ENCODE results near the gene GRID1. TPM values are rescaled to one million over a fixed set of nuclear protein-coding genes. Genes with fewer than 3 reads are reported as not detected.

The GRID1 gene
- total RNA-seq, 1 experiment from 2014 or later, result 0.07 TPM

DNA sequence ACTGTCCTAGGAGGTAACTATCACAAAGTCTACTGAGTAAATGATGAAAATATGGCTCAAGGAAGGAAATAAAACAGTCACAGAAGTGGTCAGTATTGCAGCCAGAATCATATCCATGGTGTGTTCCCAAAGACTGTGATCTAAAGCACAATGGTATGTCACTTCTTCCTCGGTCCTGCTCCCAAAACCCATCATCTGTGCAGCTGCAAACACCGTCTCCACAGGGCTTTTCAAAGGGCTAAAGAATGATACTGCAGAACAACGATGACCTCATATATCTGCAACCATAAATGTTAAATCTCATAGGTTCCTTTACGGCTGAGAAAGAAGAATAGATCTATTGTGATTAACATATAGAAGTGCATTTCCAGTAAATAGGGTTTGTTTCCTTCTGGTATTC lies 465.0 kb downstream of the GRID1 start:
- Histone ChIP-seq H3K27me3 (ENCODE audit: low read length) (no peaks in the 10 kb centered on the region), H4K20me1 (ENCODE audit: insufficient read depth, low read depth, low read length) (no peaks in the 10 kb centered on the region), H3K9me3 (ENCODE audit: low read length) (no peaks in the 10 kb centered on the region), H3K4me3 (ENCODE audit: low read length) (no peak overlapping the region), H3K4me2 (ENCODE audit: low read depth, low read length, poor library complexity, severe bottlenecking) (no peak overlapping the region), H3K79me2 (ENCODE audit: low read length) (no peaks in the 10 kb centered on the region), H3K36me3 (ENCODE audit: insufficient read depth, low read length) (no peaks in the 10 kb centered on the region), H3K9ac (ENCODE audit: low read length) (no peak overlapping the region), H3K9me2 (replicated peaks; ENCODE audit: insufficient read depth, low read length) (no peaks in the 10 kb centered on the region), H3K27ac (ENCODE audit: low read length) (no peak overlapping the region), H3K4me1 (ENCODE audit: low read length) (no peaks in the 10 kb centered on the region), H2AFZ (ENCODE audit: low read length) (no peak overlapping the region)
- DNase-seq, result no peak

DNA sequence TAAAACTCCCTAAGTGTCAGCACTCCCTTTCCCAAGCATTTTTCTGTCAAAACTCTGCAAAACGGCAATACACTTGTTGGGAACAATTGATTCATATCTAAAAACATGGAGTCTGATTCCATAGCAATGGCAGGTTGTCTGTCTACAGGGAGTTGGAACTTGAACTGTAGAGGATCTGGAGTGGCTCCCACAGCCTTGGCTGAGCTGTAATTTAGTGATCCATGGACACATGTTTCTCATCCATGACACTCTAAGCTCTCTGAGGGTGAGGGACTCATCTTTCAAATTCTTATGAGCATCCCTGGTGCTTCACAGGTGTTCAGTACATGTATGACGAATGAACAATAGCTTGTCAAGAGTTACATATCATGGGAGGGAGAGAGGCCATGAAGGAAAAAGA lies 466.1 kb downstream of the GRID1 start:
- H3K27me3 ChIP-seq (ENCODE audit: low read length), result no peaks in the 10 kb centered on the region
- H3K79me2 ChIP-seq (ENCODE audit: low read length), result no peaks in the 10 kb centered on the region
- no peak overlapping the region for H3K4me2 ChIP-seq (ENCODE audit: low read depth, low read length, poor library complexity, severe bottlenecking)
- H4K20me1 ChIP-seq (ENCODE audit: insufficient read depth, low read depth, low read length), result no peaks in the 10 kb centered on the region
- no peak overlapping the region for H3K9ac ChIP-seq (ENCODE audit: low read length)
- no peaks in the 10 kb centered on the region for H3K36me3 ChIP-seq (ENCODE audit: insufficient read depth, low read length)
- no peak overlapping the region for H3K4me3 ChIP-seq (ENCODE audit: low read length)
- H3K4me1 ChIP-seq (ENCODE audit: low read length), result no peaks in the 10 kb centered on the region
- H3K27ac ChIP-seq (ENCODE audit: low read length), result no peak overlapping the region
- no peaks in the 10 kb centered on the region for H3K9me2 ChIP-seq (replicated peaks; ENCODE audit: insufficient read depth, low read length)
- H2AFZ ChIP-seq (ENCODE audit: low read length), result no peak overlapping the region
- no peaks in the 10 kb centered on the region for H3K9me3 ChIP-seq (ENCODE audit: low read length)
- no peak for DNase-seq

- no peak overlapping the region for H3K27ac ChIP-seq (ENCODE audit: low read length)
- no peak overlapping the region for H3K9ac ChIP-seq (ENCODE audit: low read length)
- no peak for DNase-seq
- H3K27me3 ChIP-seq (ENCODE audit: low read length), result no peaks in the 10 kb centered on the region
- no peak overlapping the region for H2AFZ ChIP-seq (ENCODE audit: low read length)
- no peaks in the 10 kb centered on the region for H3K9me3 ChIP-seq (ENCODE audit: low read length)
- no peaks in the 10 kb centered on the region for H3K4me1 ChIP-seq (ENCODE audit: low read length)
- H3K4me2 ChIP-seq (ENCODE audit: low read depth, low read length, poor library complexity, severe bottlenecking), result no peak overlapping the region
- H3K36me3 ChIP-seq (ENCODE audit: insufficient read depth, low read length), result no peaks in the 10 kb centered on the region
- no peaks in the 10 kb centered on the region for H3K79me2 ChIP-seq (ENCODE audit: low read length)
- no peaks in the 10 kb centered on the region for H3K9me2 ChIP-seq (replicated peaks; ENCODE audit: insufficient read depth, low read length)
- H3K4me3 ChIP-seq (ENCODE audit: low read length), result no peak overlapping the region
- no peaks in the 10 kb centered on the region for H4K20me1 ChIP-seq (ENCODE audit: insufficient read depth, low read depth, low read length)
Observed at GRCh38 chr10:85900061-85900460, 466.5 kb downstream of the GRID1 start.

DNA sequence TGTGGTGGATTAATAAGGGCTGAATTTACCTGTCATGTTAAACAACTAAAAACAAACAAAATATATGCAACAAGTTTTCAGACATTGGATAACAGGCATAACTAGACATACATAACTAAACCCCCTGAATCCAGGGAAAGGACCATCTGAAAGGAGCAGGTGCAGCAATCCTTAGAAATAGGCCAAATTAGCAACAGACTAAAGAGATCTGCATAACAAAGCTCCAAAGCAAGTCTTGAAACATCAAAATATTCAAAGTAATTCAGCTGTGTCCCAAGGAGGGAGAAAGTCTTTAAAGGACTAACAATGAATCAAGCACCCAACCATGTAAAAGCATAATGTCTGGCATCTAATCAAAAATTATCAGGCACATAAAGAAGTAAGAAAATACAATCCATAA lies 475.1 kb downstream of the GRID1 start:
- no peaks in the 10 kb centered on the region for H3K9me3 ChIP-seq (ENCODE audit: low read length)
- H2AFZ ChIP-seq (ENCODE audit: low read length), result no peak overlapping the region
- no peak overlapping the region for H3K4me2 ChIP-seq (ENCODE audit: low read depth, low read length, poor library complexity, severe bottlenecking)
- H3K79me2 ChIP-seq (ENCODE audit: low read length), result no peaks in the 10 kb centered on the region
- no peaks in the 10 kb centered on the region for H3K4me1 ChIP-seq (ENCODE audit: low read length)
- DNase-seq, result no peak
- H3K27me3 ChIP-seq (ENCODE audit: low read length), result no peaks in the 10 kb centered on the region
- H3K27ac ChIP-seq (ENCODE audit: low read length), result no peak overlapping the region
- H3K9me2 ChIP-seq (replicated peaks; ENCODE audit: insufficient read depth, low read length), result no peaks in the 10 kb centered on the region
- H3K36me3 ChIP-seq (ENCODE audit: insufficient read depth, low read length), result no peaks in the 10 kb centered on the region
- no peak overlapping the region for H3K4me3 ChIP-seq (ENCODE audit: low read length)
- H3K9ac ChIP-seq (ENCODE audit: low read length), result no peak overlapping the region
- no peaks in the 10 kb centered on the region for H4K20me1 ChIP-seq (ENCODE audit: insufficient read depth, low read depth, low read length)

- DNase-seq, result no peak
- Histone ChIP-seq H2AFZ (ENCODE audit: low read length) (no peak overlapping the region), H3K4me2 (ENCODE audit: low read depth, low read length, poor library complexity, severe bottlenecking) (no peak overlapping the region)
Observed at GRCh38 chr10:85888559-85888958, 478.0 kb downstream of the GRID1 start.

GRCh38 chr10:85888004-85888403 lies 478.6 kb downstream of the GRID1 start:
- Histone ChIP-seq H3K27ac (ENCODE audit: low read length) (no peak overlapping the region), H3K4me2 (ENCODE audit: low read depth, low read length, poor library complexity, severe bottlenecking) (no peak overlapping the region)
- DNase-seq, result no peak

More at GRCh38 chr10:85888559-85888958, 478.0 kb downstream of the GRID1 start:
- Histone ChIP-seq H3K4me1 (ENCODE audit: low read length) (no peaks in the 10 kb centered on the region), H3K4me3 (ENCODE audit: low read length) (no peak overlapping the region), H3K79me2 (ENCODE audit: low read length) (no peaks in the 10 kb centered on the region), H3K9me2 (replicated peaks; ENCODE audit: insufficient read depth, low read length) (no peaks in the 10 kb centered on the region), H3K9me3 (ENCODE audit: low read length) (no peaks in the 10 kb centered on the region), H3K27me3 (ENCODE audit: low read length) (no peaks in the 10 kb centered on the region), H3K27ac (ENCODE audit: low read length) (no peak overlapping the region), H3K36me3 (ENCODE audit: insufficient read depth, low read length) (no peaks in the 10 kb centered on the region), H3K9ac (ENCODE audit: low read length) (no peak overlapping the region), H4K20me1 (ENCODE audit: insufficient read depth, low read depth, low read length) (no peaks in the 10 kb centered on the region)

GRCh38 chr10:85874208-85874607 lies 492.4 kb downstream of the GRID1 start:
- Histone ChIP-seq H3K27me3 (ENCODE audit: low read length) (no peaks in the 10 kb centered on the region), H3K4me3 (ENCODE audit: low read length) (no peak overlapping the region), H3K79me2 (ENCODE audit: low read length) (no peaks in the 10 kb centered on the region), H2AFZ (ENCODE audit: low read length) (no peak overlapping the region), H3K9me2 (replicated peaks; ENCODE audit: insufficient read depth, low read length) (no peaks in the 10 kb centered on the region), H3K4me2 (ENCODE audit: low read depth, low read length, poor library complexity, severe bottlenecking) (peak overlapping the region; percentile 58), H3K9ac (ENCODE audit: low read length) (no peak overlapping the region), H3K4me1 (ENCODE audit: low read length) (peaks cover 26% of the 10 kb centered on the region), H3K9me3 (ENCODE audit: low read length) (no peaks in the 10 kb centered on the region), H4K20me1 (ENCODE audit: insufficient read depth, low read depth, low read length) (no peaks in the 10 kb centered on the region), H3K27ac (ENCODE audit: low read length) (no peak overlapping the region), H3K36me3 (ENCODE audit: insufficient read depth, low read length) (no peaks in the 10 kb centered on the region)
- DNase-seq, result peak; percentile 65

More at GRCh38 chr10:85888004-85888403, 478.6 kb downstream of the GRID1 start:
- Histone ChIP-seq H3K79me2 (ENCODE audit: low read length) (no peaks in the 10 kb centered on the region), H4K20me1 (ENCODE audit: insufficient read depth, low read depth, low read length) (no peaks in the 10 kb centered on the region), H3K27me3 (ENCODE audit: low read length) (no peaks in the 10 kb centered on the region), H3K4me1 (ENCODE audit: low read length) (no peaks in the 10 kb centered on the region), H3K9me2 (replicated peaks; ENCODE audit: insufficient read depth, low read length) (no peaks in the 10 kb centered on the region), H3K4me3 (ENCODE audit: low read length) (no peak overlapping the region), H3K9me3 (ENCODE audit: low read length) (no peaks in the 10 kb centered on the region), H3K9ac (ENCODE audit: low read length) (no peak overlapping the region), H2AFZ (ENCODE audit: low read length) (no peak overlapping the region), H3K36me3 (ENCODE audit: insufficient read depth, low read length) (no peaks in the 10 kb centered on the region)

DNA sequence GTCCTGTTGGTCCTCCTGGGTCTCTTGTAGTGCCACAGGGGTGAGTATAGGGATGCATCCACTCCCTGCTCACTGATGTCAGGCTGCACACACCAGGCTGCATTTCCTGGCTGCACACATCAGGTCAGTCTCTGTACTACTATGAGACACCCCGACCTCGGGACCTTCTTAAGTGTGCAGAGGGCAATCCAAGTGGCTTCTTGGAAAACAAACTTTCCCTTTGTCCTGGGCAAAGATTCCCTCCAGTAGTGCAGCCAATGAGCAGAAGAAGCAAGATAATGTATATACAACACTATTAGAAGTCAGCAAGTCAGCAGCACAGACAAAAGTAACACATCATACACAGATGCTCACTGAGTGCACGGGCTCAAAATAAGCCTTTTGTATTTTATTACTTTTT lies 493.5 kb downstream of the GRID1 start:
- no peaks in the 10 kb centered on the region for H3K9me3 ChIP-seq (ENCODE audit: low read length)
- peaks cover 26% of the 10 kb centered on the region for H3K4me1 ChIP-seq (ENCODE audit: low read length)
- H2AFZ ChIP-seq (ENCODE audit: low read length), result no peak overlapping the region
- H3K36me3 ChIP-seq (ENCODE audit: insufficient read depth, low read length), result no peaks in the 10 kb centered on the region
- no peaks in the 10 kb centered on the region for H3K9me2 ChIP-seq (replicated peaks; ENCODE audit: insufficient read depth, low read length)
- H3K4me2 ChIP-seq (ENCODE audit: low read depth, low read length, poor library complexity, severe bottlenecking), result no peak overlapping the region
- H3K27me3 ChIP-seq (ENCODE audit: low read length), result no peaks in the 10 kb centered on the region
- H3K27ac ChIP-seq (ENCODE audit: low read length), result no peak overlapping the region
- H3K9ac ChIP-seq (ENCODE audit: low read length), result no peak overlapping the region
- no peak overlapping the region for H3K4me3 ChIP-seq (ENCODE audit: low read length)
- H4K20me1 ChIP-seq (ENCODE audit: insufficient read depth, low read depth, low read length), result no peaks in the 10 kb centered on the region
- no peak for DNase-seq
- no peaks in the 10 kb centered on the region for H3K79me2 ChIP-seq (ENCODE audit: low read length)

Measured in Karpas-422 (cell line).